GM18499 (cell line): Measurements from ENCODE around the gene GATA3.

Experiments
- ATAC-seq: cut with Tn5 transposase; IDR thresholded peaks from one replicate; pipeline ENCODE4 v1.9.1; 2021; ENCODE audit warnings: moderate number of reproducible peaks; ENCODE audit not compliant: insufficient read depth, unreplicated experiment

GATA3 gene

GRCh38 chr10:8088504-8088903 is 34.0 kb downstream of the GATA3 start:
- ATAC-seq: no peak

DNA sequence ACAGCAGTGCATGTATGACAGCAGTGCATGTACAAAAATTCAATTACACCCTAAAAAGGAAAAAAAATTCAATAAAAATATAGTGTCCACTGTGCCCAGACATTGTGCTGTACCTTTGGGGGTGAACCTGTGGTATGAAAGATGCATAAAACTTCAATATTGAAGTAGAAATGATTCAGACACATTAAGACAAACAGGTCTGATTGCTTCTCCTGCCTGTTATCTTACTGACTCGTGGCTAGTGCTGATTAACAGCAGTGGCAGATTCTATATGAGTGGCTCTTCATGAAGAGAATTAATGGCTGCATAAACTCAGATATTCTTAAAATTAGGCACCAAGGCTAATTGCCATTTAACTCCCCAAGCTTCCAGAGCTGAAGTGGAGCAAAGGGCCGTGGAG is 37.9 kb downstream of the GATA3 start:
- no peak for ATAC-seq

- ATAC-seq: no peak
Measured at GRCh38 chr10:8095959-8096358, 41.5 kb downstream of the GATA3 start.

DNA sequence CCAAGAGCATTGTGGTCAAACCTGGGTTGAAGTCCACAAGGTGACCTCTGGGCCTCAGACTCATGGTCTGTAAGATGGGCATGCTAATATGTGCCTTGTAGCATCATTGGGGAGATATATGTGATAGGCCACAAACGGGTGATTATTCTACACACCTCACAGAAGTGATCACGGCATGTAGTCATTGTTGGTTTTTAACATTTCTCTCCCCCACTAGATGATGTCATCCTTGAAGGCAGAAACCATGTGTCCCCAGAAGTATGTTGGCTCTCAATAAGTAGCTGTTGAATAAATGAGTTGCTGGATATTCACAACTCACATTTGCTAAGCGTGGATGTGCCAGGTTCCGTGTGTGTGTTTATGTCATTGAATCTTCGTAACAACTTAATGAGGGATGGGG is 42.4 kb downstream of the GATA3 start:
- ATAC-seq: no peak

GRCh38 chr10:8100366-8100765 is 45.9 kb downstream of the GATA3 start:
- no peak for ATAC-seq

DNA sequence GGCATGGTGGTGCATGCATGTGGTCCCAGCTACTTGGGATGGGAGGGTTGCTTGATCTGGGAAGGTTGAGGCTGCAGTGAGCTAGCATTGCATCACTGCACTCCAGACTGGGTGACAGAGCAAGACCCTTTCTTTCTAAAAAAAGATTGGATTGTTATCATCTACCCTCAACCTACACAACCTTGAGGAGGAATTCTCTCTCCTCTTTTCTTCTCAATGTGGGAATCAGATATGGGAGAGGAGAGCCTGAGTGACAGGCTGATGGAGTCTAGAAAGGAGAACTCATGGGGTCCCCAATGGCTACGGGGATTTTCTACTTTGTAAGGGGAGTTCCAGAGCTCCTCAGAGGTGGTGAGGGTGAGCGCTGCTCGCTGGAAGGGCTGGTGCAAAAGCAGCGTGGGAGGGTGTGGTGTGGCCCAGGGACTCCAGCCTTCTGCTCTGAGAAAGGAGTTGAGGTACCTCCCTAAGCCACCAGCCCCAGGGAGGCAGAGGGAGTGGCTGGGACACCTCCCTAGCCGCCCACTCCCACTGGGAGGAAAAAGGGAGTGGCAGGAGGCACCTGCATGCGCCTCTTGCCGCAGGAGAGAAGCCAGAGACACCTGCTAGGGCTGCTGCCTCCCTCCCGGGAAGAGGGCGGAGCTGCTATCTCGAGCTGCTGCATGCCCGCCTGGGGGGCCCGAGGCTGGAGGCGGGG is 48.4 kb downstream of the GATA3 start:
- no peak for ATAC-seq

GRCh38 chr10:8103543-8103942 is 49.1 kb downstream of the GATA3 start:
- ATAC-seq: no peak

GRCh38 chr10:8104005-8104404 is 49.5 kb downstream of the GATA3 start:
- ATAC-seq: no peak

- no peak for ATAC-seq
Measured at GRCh38 chr10:8104721-8105120, 50.2 kb downstream of the GATA3 start.

GRCh38 chr10:8105932-8106331 is 51.4 kb downstream of the GATA3 start:
- ATAC-seq: no peak

DNA sequence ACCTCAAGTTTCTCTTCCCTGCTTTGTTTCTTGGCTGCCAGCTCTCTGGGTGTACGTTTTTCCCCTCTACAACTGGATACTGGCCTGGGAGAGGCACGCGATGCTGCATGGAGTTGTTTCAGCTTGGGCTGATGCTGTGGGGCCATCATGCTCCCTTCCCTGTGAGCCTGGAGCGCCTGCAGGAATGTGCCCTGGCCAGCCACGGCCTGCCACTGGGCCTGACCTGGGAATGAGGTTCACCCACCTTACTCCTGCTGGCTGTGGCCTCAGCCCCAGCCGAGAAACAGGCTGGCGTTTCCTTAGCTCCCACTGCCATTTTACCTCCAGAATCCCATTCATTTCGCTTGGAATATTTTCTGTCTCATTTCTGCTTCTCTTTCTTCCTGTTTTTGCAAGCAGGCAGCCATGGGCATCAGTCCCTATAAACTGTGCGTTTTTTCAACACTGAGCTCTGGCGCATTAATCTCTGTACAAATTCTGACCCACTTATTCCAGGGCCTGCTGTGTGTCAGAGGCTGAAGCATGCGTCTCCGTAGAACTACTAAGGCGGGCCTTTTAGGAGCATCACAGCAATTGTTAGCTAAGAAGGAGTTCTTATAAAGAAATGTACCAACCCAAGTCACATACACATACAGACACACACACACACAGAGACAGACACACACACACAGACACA is 57.9 kb downstream of the GATA3 start:
- no peak for ATAC-seq

DNA sequence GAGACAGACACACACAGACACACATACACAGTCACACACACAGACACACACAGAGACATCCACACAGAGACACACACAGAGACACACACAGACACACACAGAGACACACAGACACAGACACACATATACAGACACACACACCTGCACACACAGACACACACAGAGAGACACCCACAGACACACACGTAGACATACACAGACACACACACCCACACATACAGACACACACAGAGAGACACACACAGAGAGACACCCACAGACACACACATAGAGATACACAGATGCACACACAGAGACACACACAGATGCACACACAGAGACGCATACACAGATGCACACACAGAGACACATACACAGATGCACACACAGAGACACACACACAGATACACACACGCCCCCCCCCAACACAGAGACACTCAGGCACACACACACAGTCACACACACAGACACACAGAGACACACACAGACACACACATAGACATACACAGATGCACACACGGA is 58.5 kb downstream of the GATA3 start:
- ATAC-seq: no peak

GRCh38 chr10:8113616-8114015 is 59.1 kb downstream of the GATA3 start:
- no peak for ATAC-seq

DNA sequence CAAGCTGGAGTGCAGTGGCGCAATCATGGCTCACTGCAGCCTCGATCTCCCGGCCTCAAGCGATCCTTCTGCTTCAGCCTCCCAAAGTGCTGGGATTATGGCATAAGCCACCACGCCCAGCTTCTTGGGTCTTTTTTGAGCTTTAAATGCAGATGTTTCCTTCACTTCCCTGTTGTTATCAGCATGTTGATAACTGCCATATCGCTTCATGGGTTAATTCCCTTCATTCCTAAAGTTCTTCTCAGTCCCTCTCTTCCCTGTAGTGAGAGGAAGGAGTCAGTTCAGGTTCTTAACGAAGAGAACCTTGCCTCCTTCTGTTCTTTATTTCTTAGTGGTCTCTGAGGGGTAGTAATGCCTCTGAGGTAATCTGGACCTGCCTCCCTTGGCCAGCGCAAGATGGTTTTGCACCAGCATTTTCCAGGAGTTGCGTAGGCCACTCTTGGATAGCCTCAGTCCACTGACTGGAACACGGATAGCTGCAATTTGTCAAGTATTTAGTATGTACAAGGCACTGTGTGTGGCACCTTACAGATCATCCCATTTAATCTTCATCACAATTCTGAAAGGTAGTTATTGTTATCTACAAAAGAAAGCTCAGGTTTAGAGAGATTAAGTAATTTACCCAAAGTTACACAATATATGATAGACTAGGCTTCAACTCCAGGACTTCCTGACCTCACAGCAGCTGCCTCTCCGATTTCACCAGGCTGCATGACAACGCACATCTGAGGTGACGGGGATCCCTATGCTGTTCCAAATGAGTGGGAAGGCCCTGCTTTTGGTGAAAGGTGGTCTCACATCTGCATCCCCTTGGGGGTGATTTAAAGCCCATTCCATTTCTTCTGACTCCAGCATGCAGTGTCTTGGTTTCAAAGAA is 60.5 kb downstream of the GATA3 start:
- ATAC-seq: no peak

DNA sequence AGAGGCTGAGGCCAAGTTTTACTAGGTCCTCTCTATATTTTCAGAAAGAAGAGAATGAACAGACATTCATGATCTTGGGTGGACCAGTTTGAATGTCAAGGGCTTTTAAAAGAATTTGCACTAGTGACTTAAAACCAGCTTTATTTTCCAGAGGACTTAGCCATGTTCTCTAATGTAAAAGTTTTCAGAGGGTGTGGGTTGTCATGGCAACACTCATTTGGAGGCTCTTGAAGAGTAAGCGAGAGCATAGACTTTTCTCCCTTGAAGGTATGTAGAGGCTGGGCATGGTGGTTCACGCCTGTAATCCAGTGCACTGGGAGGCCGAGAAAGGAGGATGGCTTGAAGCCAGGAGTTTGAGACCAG is 61.1 kb downstream of the GATA3 start:
- ATAC-seq: no peak

- no peak for ATAC-seq
Measured at GRCh38 chr10:8116474-8116873, 62.0 kb downstream of the GATA3 start.

GRCh38 chr10:8116926-8117493 is 62.5 kb downstream of the GATA3 start:
- no peak for ATAC-seq

DNA sequence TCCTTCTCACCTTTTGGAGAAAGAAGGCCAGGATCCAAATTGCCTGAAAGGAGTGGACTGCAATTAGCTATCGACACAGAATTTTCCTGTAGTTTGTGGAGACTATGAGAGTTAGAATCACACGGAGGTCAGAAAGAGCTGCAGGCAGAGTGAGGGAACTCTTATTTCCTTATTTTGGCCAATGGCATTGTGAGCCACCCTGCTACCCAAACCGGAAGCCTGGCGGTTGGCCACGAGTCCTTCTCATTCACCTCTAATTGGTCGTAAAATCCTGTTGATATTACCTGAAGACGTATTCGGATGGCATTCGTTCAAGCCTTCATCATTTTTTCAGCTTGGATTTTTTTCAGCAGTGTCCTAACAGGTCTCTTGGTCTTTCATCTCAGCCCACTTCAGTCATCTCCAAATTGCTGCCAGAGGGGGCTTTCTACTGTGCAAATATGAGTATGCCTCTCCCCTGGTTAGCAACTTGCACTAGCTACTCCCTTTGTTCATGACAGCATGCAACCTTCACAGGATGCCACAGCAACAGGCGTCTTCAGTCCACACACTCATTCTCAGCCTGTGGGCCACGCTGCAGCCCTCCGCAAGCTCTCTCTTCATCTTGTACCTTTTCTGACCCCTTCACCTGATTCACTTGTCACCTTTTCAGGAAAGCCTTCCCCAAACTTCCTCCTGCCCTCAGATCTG is 66.9 kb downstream of the GATA3 start:
- ATAC-seq: no peak

- ATAC-seq: no peak
Measured at GRCh38 chr10:8122611-8123369, 68.3 kb downstream of the GATA3 start.
